Activated T-cell treated with anti-CD3 and anti-CD28 coated beads, Interleukin-2, amount 50 U/mL, for 4 hours (primary cell): ENCODE results near the gene STAT3. TPM values are rescaled to one million over a fixed set of nuclear protein-coding genes. Genes with fewer than 3 reads are reported as not detected.
"Not testable (repeated sequence)": the region's sequence is repeated elsewhere in the genome, so short reads cannot be mapped to it uniquely, and the experiment has no call there.

Experiments
- ATAC-seq, 2 donors: fragments of 200-7000 bp; cut with Tn5 transposase; one replicate each; pipeline ENCODE4 v1.10.0; 2021
- DNase-seq: peaks from one replicate; pipeline ENCODE4 v3.0.0-alpha.2; 2020
- H3K27me3 Mint-ChIP-seq: one replicate; pipeline ENCODE4 v1.8.0; 2021; ENCODE audit warnings: low read depth, mixed read lengths
- H3K36me3 Mint-ChIP-seq: one replicate; pipeline ENCODE4 v1.8.0; 2022; ENCODE audit warnings: mixed read lengths; ENCODE audit not compliant: insufficient read depth
- H3K4me1 Mint-ChIP-seq: one replicate; pipeline ENCODE4 v1.8.0; 2021; ENCODE audit warnings: low read depth, mixed read lengths
- H3K4me3 Mint-ChIP-seq: one replicate; pipeline ENCODE4 v1.8.0; 2021; ENCODE audit warnings: mild to moderate bottlenecking, moderate library complexity, mixed read lengths
- H3K9me3 Mint-ChIP-seq: one replicate; pipeline ENCODE4 v1.8.0; 2021; ENCODE audit warnings: mixed read lengths
- total RNA-seq, 3 donors: library from RNA; stranded (reverse); gene quantifications; one replicate each; pipeline ENCODE4 v1.2.1, GENCODE V29; 2021

The STAT3 gene
- total RNA-seq, 3 donors from 2014 or later: 172 to 175 (median 173) TPM

- ATAC-seq: no peak
- no peak for DNase-seq
- peaks cover 57% of the 10 kb centered on the region for H3K4me1 Mint-ChIP-seq
- H3K4me3 Mint-ChIP-seq: peak overlapping the region; percentile 99
- no peaks in the 10 kb centered on the region for H3K9me3 Mint-ChIP-seq
- no peaks in the 10 kb centered on the region for H3K27me3 Mint-ChIP-seq
- peaks cover 10% of the 10 kb centered on the region for H3K36me3 Mint-ChIP-seq
Observed at GRCh38 chr17:42274812-42275526, 113.3 kb downstream of the STAT3 start.

GRCh38 chr17:42274253-42274542 is 114.0 kb downstream of the STAT3 start:
- H3K36me3 Mint-ChIP-seq: peaks cover 10% of the 10 kb centered on the region
- ATAC-seq (no peak), DNase-seq (no peak)
- no peaks in the 10 kb centered on the region for H3K9me3 Mint-ChIP-seq
- peaks cover 65% of the 10 kb centered on the region for H3K4me1 Mint-ChIP-seq
- H3K4me3 Mint-ChIP-seq: peak overlapping the region; percentile 99
- H3K27me3 Mint-ChIP-seq: no peaks in the 10 kb centered on the region

- ATAC-seq (no peak), DNase-seq (no peak)
- peaks cover 69% of the 10 kb centered on the region for H3K4me1 Mint-ChIP-seq
- H3K4me3 Mint-ChIP-seq: peak overlapping the region; percentile 99
- peaks cover 10% of the 10 kb centered on the region for H3K36me3 Mint-ChIP-seq
- H3K27me3 Mint-ChIP-seq: no peaks in the 10 kb centered on the region
- H3K9me3 Mint-ChIP-seq: no peaks in the 10 kb centered on the region
Observed at GRCh38 chr17:42273474-42274252, 114.6 kb downstream of the STAT3 start.

GRCh38 chr17:42272162-42272907 is 115.9 kb downstream of the STAT3 start:
- no peaks in the 10 kb centered on the region for H3K9me3 Mint-ChIP-seq

GRCh38 chr17:42271779-42272035 is 116.5 kb downstream of the STAT3 start:
- Mint-ChIP-seq H3K27me3 (no peaks in the 10 kb centered on the region), H3K36me3 (peaks cover 17% of the 10 kb centered on the region), H3K4me3 (peak overlapping the region; percentile 99), H3K4me1 (peaks cover 74% of the 10 kb centered on the region), H3K9me3 (no peaks in the 10 kb centered on the region)
- ATAC-seq (no peak), DNase-seq (no peak)

More at GRCh38 chr17:42272162-42272907, 115.9 kb downstream of the STAT3 start:
- Mint-ChIP-seq H3K4me3 (peak overlapping the region; percentile 99), H3K27me3 (no peaks in the 10 kb centered on the region), H3K4me1 (peaks cover 75% of the 10 kb centered on the region), H3K36me3 (peaks cover 13% of the 10 kb centered on the region)
- DNase-seq (no peak), ATAC-seq (no peak)

GRCh38 chr17:42271006-42271778 is 117.0 kb downstream of the STAT3 start:
- peaks cover 21% of the 10 kb centered on the region for H3K36me3 Mint-ChIP-seq
- no peaks in the 10 kb centered on the region for H3K27me3 Mint-ChIP-seq
- ATAC-seq (peak; percentile 11 to 25), DNase-seq (no peak)
- H3K9me3 Mint-ChIP-seq: no peaks in the 10 kb centered on the region
- H3K4me3 Mint-ChIP-seq: peak overlapping the region; percentile 99
- peaks cover 78% of the 10 kb centered on the region for H3K4me1 Mint-ChIP-seq

GRCh38 chr17:42270596-42270995 is 117.6 kb downstream of the STAT3 start:
- Mint-ChIP-seq H3K36me3 (peaks cover 21% of the 10 kb centered on the region), H3K9me3 (no peaks in the 10 kb centered on the region), H3K4me3 (peak overlapping the region; percentile 99), H3K4me1 (peaks cover 80% of the 10 kb centered on the region), H3K27me3 (no peaks in the 10 kb centered on the region)
- ATAC-seq (no peak), DNase-seq (no peak)

GRCh38 chr17:42270170-42270535 is 118.1 kb downstream of the STAT3 start:
- Mint-ChIP-seq H3K9me3 (no peaks in the 10 kb centered on the region), H3K4me1 (peaks cover 80% of the 10 kb centered on the region), H3K4me3 (peak overlapping the region; percentile 24), H3K36me3 (peaks cover 17% of the 10 kb centered on the region), H3K27me3 (no peaks in the 10 kb centered on the region)
- DNase-seq (no peak), ATAC-seq (no peak)

GRCh38 chr17:42268236-42268635 is 120.0 kb downstream of the STAT3 start:
- H3K9me3 Mint-ChIP-seq: no peaks in the 10 kb centered on the region
- peaks cover 73% of the 10 kb centered on the region for H3K4me1 Mint-ChIP-seq
- H3K36me3 Mint-ChIP-seq: peaks cover 13% of the 10 kb centered on the region
- H3K4me3 Mint-ChIP-seq: peak overlapping the region; percentile 17
- DNase-seq (no peak), ATAC-seq (no peak)
- no peaks in the 10 kb centered on the region for H3K27me3 Mint-ChIP-seq

- peaks cover 13% of the 10 kb centered on the region for H3K36me3 Mint-ChIP-seq
Observed at GRCh38 chr17:42266918-42267766, 121.1 kb downstream of the STAT3 start.

GRCh38 chr17:42266462-42266861 is 121.8 kb downstream of the STAT3 start:
- Mint-ChIP-seq H3K4me1 (peaks cover 60% of the 10 kb centered on the region), H3K9me3 (no peaks in the 10 kb centered on the region), H3K4me3 (peak overlapping the region; percentile 43), H3K27me3 (no peaks in the 10 kb centered on the region), H3K36me3 (peaks cover 13% of the 10 kb centered on the region)
- no peak for DNase-seq
- no peak for ATAC-seq

More at GRCh38 chr17:42266918-42267766, 121.1 kb downstream of the STAT3 start:
- ATAC-seq (peak; percentile 88 to 92), DNase-seq (peak; percentile 37)
- no peaks in the 10 kb centered on the region for H3K27me3 Mint-ChIP-seq
- no peaks in the 10 kb centered on the region for H3K9me3 Mint-ChIP-seq
- peaks cover 65% of the 10 kb centered on the region for H3K4me1 Mint-ChIP-seq
- H3K4me3 Mint-ChIP-seq: peak overlapping the region; percentile 43

- peaks cover 15% of the 10 kb centered on the region for H3K36me3 Mint-ChIP-seq
- not testable (repeated sequence) for H3K4me3 Mint-ChIP-seq, H3K9me3 Mint-ChIP-seq, DNase-seq, H3K27me3 Mint-ChIP-seq, ATAC-seq
- peaks cover 53% of the 10 kb centered on the region for H3K4me1 Mint-ChIP-seq
Observed at GRCh38 chr17:42264366-42264765, 123.9 kb downstream of the STAT3 start.
